Peyer's patch (tissue), 4 donors: ENCODE measurements around the gene DZANK1.

Source experiments
- POLR2A ChIP-seq, 2 donors: fragments of 450-650 bp; IDR thresholded peaks; one replicate each; pipeline ENCODE4 v1.5.1; 2017; ENCODE audit warnings: antibody characterized with exemption in 2 of 2, mild to moderate bottlenecking in 2 of 2, moderate library complexity in 2 of 2
- TF ChIP-seq, protein P1 (sequence below), 6 experiments: fragments of 450-650 bp in 4 of 6; fragments of 200-600 bp in 2 of 6; sonication (generic) in 1 of 6; IDR thresholded peaks; one replicate each; pipeline ENCODE4 v1.5.1; 2017 to 2019; ENCODE audit warnings: antibody characterized with exemption in 6 of 6, mild to moderate bottlenecking in 3 of 6, moderate library complexity in 1 of 6

DNA sequence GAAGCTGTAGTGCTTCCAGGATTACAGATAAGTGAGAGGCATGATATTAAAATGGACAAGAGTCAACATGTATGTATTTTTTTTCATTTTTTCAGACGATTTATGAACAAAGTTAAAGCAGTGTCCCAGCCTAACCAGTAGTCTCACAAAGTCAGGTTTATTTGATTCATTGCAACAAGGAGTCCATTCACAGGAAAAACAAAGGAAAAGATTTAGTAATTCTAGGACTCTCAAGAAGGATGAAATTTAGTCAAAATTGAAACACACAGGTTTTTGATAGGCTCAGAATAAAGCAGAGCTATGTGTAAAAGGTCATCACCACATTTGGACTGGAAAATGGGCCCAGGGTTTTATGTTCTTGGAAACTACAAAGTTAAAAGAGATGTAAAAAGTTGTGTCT is 94.5 kb downstream of the DZANK1 start:
- TF ChIP-seq, protein P1, sequence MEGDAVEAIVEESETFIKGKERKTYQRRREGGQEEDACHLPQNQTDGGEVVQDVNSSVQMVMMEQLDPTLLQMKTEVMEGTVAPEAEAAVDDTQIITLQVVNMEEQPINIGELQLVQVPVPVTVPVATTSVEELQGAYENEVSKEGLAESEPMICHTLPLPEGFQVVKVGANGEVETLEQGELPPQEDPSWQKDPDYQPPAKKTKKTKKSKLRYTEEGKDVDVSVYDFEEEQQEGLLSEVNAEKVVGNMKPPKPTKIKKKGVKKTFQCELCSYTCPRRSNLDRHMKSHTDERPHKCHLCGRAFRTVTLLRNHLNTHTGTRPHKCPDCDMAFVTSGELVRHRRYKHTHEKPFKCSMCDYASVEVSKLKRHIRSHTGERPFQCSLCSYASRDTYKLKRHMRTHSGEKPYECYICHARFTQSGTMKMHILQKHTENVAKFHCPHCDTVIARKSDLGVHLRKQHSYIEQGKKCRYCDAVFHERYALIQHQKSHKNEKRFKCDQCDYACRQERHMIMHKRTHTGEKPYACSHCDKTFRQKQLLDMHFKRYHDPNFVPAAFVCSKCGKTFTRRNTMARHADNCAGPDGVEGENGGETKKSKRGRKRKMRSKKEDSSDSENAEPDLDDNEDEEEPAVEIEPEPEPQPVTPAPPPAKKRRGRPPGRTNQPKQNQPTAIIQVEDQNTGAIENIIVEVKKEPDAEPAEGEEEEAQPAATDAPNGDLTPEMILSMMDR (IDR thresholded peaks at IDR 0.05): no peak
- TF ChIP-seq POLR2A (IDR thresholded peaks at IDR 0.05): no peak
